Breast epithelium (tissue), 4 donors: ENCODE measurements around the gene MPST. TPM values are rescaled to one million over a fixed set of nuclear protein-coding genes. Genes with fewer than 3 reads are reported as not detected.

ENCODE experiments used
- DNase-seq, 2 donors: peaks; one replicate each; pipeline ENCODE4 v3.0.0-alpha.2; 2019; ENCODE audit warnings: low spot score in 2 of 2
- H3K27ac ChIP-seq, 2 donors: fragments of 200-600 bp; sonication (generic) in 1 of 2; one replicate each; pipeline ENCODE4 v1.5.1; 2016 to 2019; ENCODE audit warnings: mild to moderate bottlenecking in 1 of 2
- H3K27me3 ChIP-seq, 2 donors: fragments of 200-600 bp; sonication (generic) in 1 of 2; one replicate each; pipeline versions ENCODE4 v1.5.1 to v1.6.0; 2017 to 2019; ENCODE audit warnings: control low read depth in 1 of 2, mild to moderate bottlenecking in 1 of 2
- H3K36me3 ChIP-seq: fragments of 200-600 bp; one replicate; pipeline ENCODE4 v1.5.1; 2019
- H3K4me1 ChIP-seq, 2 donors: fragments of 200-600 bp; sonication (generic); one replicate each; pipeline ENCODE4 v1.5.1; 2016 to 2019; ENCODE audit warnings: control low read depth in 1 of 2
- H3K4me3 ChIP-seq, 3 donors: fragments of 200-600 bp; sonication (generic); 1 replicate in 2 of 3; 2 replicates in 1 of 3; pipeline ENCODE4 v1.5.1; 2016 to 2019; ENCODE audit warnings: mild to moderate bottlenecking in 3 of 3, moderate library complexity in 2 of 3
- H3K9me3 ChIP-seq, 2 donors: fragments of 200-600 bp; sonication (generic) in 1 of 2; one replicate each; pipeline ENCODE4 v1.5.1; 2016 to 2019; ENCODE audit warnings: control low read depth in 1 of 2
- CTCF ChIP-seq, 3 donors: fragments of 450-650 bp; IDR thresholded peaks; one replicate each; pipeline ENCODE4 v1.5.1; 2016 to 2017; ENCODE audit warnings: antibody characterized with exemption in 3 of 3, mild to moderate bottlenecking in 3 of 3, moderate library complexity in 3 of 3
- POLR2A ChIP-seq: fragments of 450-650 bp; IDR thresholded peaks from one replicate; pipeline ENCODE4 v1.6.1; 2016; ENCODE audit warnings: antibody characterized with exemption, mild to moderate bottlenecking, moderate library complexity
- POLR2AphosphoS5 ChIP-seq, 3 donors: sonication (generic); formaldehyde crosslinking; IDR thresholded peaks; one replicate each; pipeline ENCODE4 v1.6.1; 2017; ENCODE audit warnings: antibody characterized with exemption in 3 of 3
- intact Hi-C: fragments of 100-400 bp; cut with DNase I; formaldehyde crosslinking; loops from one replicate; pipeline ENCODE4 v1.15.1; 2023; ENCODE audit warnings: low total_unique reads
- total RNA-seq, 3 donors: library from RNA; depleted of rRNA; stranded (reverse); fragments of >200 nt; gene quantifications; one replicate each; pipeline ENCODE4 v1.1.0, GENCODE V29; 2016

The MPST gene
- total RNA-seq, result 100 to 1,000 TPM in 2 of 3 donors, 10 to 100 TPM in 1; 72.0 to 175 (median 113) TPM

- H3K4me1 ChIP-seq, result peaks cover 0 to 15% of the 10 kb centered on the region in 2 donors
- no peaks in the 10 kb centered on the region for H3K36me3 ChIP-seq
- peak within 1 kb of the TSS; percentile 91 to 98 (median 94) for H3K4me3 ChIP-seq
- intact Hi-C loops, result no loop called here
- peak in 1 of 2 donors; percentile 39 for DNase-seq
- no peaks in the 10 kb centered on the region for H3K27me3 ChIP-seq
- H3K27ac ChIP-seq, result peak within 1 kb of the TSS; percentile 88 to 96
- TF ChIP-seq POLR2A, result no peak
- peak in 1 of 3 donors; percentile 97 for TF ChIP-seq CTCF (IDR thresholded peaks at IDR 0.05)
- TF ChIP-seq POLR2AphosphoS5 (IDR thresholded peaks at IDR 0.05), result no peak
- no peaks in the 10 kb centered on the region for H3K9me3 ChIP-seq
Observed at GRCh38 chr22:37019309-37020191, at the start of gene MPST, which contains the start of gene TST. TSS of gene MPST (plus strand) at chr22:37019742. CDS start at chr22:37019837, 95 bp downstream. TSS of gene TST (minus strand) at chr22:37019447. CDS start at chr22:37018732, 715 bp downstream.

GRCh38 chr22:36971341-36972125 is 48.0 kb upstream of the MPST start:
- H3K4me1 ChIP-seq, result no peaks in the 10 kb centered on the region
- H3K27ac ChIP-seq, result no peak overlapping the region
- H3K9me3 ChIP-seq, result no peaks in the 10 kb centered on the region
- DNase-seq, result no peak
- H3K4me3 ChIP-seq, result no peak overlapping the region
- intact Hi-C loops, result no loop called here
- H3K27me3 ChIP-seq, result no peaks in the 10 kb centered on the region
- H3K36me3 ChIP-seq, result no peaks in the 10 kb centered on the region
- TF ChIP-seq POLR2AphosphoS5 (IDR thresholded peaks at IDR 0.05) (no peak), CTCF (IDR thresholded peaks at IDR 0.05) (no peak), POLR2A (no peak)

DNA sequence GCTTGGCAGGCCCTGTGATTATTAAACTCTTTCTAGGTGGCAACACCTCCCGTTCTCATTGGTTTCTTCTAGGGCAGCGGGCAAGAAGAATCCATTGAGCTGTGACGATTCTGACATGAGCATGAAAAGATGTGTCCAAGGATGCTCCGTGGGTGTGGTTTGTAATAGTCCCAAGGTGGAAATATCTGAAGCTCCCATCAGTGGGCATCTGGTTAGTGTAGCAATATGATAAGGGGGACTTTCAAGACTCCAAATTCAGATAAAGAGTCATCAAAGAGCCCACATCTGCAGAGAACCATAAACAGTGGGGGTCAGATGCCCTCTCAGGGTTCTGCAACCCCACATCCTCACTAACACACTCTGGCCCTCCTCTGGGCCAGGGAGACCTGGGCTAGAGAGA is 42.9 kb upstream of the MPST start:
- Histone ChIP-seq H3K4me3 (no peak overlapping the region), H3K27ac (no peak overlapping the region), H3K4me1 (no peaks in the 10 kb centered on the region), H3K9me3 (no peaks in the 10 kb centered on the region), H3K27me3 (no peaks in the 10 kb centered on the region), H3K36me3 (no peaks in the 10 kb centered on the region)
- intact Hi-C loops, result loop anchor here (5.0 kb wide), 1 partner anchor 119 kb away; no protein-coding TSS in a partner anchor
- TF ChIP-seq CTCF (IDR thresholded peaks at IDR 0.05) (no peak), POLR2A (no peak), POLR2AphosphoS5 (IDR thresholded peaks at IDR 0.05) (no peak)
- no peak for DNase-seq

DNA sequence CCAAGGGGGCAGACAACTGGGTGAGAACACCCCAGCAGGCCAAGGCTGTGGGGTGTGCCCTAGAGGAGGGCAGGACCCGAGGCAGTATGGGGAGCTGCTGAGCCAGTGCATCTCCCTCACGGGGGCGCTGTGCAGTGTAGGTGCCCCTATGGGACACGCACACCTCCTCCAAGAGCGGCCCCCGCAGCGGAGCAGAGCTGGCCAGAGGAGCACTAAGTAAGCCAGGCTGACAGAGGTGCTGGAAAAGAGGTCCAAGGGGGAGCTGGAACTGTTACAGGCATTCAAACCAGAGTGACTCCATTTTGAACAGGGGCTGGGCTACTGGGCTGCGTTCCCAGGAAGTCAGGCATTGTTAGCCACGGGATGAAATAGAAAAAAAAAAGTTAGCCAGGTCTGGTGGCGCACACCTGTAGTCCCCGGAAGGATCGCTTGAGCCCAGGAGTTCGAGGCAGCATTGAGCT is 42.1 kb upstream of the MPST start:
- Histone ChIP-seq H3K9me3 (no peaks in the 10 kb centered on the region), H3K36me3 (no peaks in the 10 kb centered on the region), H3K4me1 (no peaks in the 10 kb centered on the region), H3K27me3 (no peaks in the 10 kb centered on the region), H3K4me3 (peak overlapping the region; percentile 24 to 57 (median 44)), H3K27ac (no peak overlapping the region)
- DNase-seq, result peak in 1 of 2 donors; percentile 30
- TF ChIP-seq POLR2AphosphoS5 (IDR thresholded peaks at IDR 0.05) (no peak), POLR2A (no peak), CTCF (IDR thresholded peaks at IDR 0.05) (no peak)
- intact Hi-C loops, result loop anchor here (5.0 kb wide), 1 partner anchor 120 kb away; no protein-coding TSS in a partner anchor
